GM18502 (cell line): ENCODE results near the gene STX3.
"Not testable (repeated sequence)": the region's sequence is repeated elsewhere in the genome, so short reads cannot be mapped to it uniquely, and the experiment has no call there.

Source experiments
- ATAC-seq: cut with Tn5 transposase; IDR thresholded peaks from one replicate; pipeline ENCODE4 v1.9.1; 2021; ENCODE audit warnings: mild to moderate bottlenecking; ENCODE audit not compliant: unreplicated experiment, poor library complexity

The STX3 gene

DNA sequence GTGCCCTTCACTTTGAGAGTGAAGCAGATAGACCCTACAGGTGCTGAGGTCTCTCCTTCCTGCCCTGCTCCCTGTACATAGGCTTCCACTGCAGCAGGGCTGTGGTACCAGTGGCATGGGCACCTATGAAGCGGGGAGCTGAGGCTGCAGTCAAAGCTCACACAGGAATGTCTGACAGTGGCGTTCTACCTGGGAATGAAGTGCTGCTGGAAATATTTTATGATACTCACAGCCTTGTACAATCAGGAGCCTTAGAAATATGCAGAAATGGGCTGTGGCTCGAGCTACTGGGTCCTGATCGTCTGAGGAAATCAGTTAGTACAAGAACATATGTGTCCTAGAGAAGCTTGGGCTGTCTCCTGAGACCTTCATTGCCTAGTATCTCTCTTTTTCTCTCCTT lies 30.6 kb downstream of the STX3 start:
- ATAC-seq = no peak

DNA sequence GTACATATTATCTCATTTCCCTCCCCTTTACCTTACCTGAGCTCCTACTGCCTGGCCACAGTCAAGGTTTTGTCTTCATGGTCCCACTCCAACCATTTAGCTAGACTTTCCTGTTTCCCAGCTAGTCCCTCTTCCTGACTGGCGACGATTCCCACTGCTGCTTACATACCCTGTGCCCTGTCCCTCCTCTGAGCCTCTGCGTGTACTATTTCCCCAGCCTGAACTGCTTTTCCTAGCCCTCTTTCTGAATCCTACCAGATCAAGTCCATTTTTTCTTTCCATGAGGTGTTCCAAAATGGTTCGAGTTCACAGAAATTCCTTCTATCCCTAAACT lies 32.0 kb downstream of the STX3 start:
- no peak for ATAC-seq

DNA sequence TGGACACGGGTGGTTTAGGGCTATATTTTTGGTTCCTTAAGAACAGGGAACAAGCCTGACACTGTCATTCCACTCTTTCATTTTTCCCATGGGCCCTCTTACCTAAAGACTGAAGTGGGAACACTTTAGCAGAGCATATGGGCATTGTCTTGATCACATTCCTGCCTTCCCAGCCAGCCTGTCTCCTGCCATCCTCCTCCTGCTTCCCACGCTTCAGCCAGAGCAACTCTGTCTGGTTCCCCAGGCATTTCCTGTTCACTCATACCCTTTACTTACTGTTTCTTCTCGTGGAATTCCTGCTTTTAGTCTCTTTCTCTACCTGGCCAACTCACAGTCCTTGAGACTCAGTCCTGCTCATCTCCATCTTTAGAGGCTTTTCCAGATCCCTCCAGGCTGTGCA lies 32.6 kb downstream of the STX3 start:
- no peak for ATAC-seq

DNA sequence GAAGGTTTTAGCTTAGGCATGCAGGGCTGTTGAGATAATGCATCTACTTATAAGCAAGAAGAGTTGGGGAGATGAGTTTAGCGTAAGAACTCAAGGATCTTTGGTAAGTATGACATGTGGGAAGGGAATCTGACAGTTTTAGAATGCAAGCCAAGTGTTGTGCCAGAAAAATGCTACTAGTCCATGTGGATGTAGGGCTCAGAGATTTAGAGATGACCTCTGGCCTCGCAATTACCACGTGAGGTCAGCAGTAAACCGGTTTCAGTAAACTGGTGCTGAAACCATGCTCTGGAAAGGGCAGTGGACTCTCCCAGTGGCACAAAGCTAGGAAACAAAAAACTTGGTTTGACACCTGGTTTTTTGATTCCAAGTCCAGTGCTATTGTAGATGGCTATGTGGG lies 36.5 kb downstream of the STX3 start:
- no peak for ATAC-seq

DNA sequence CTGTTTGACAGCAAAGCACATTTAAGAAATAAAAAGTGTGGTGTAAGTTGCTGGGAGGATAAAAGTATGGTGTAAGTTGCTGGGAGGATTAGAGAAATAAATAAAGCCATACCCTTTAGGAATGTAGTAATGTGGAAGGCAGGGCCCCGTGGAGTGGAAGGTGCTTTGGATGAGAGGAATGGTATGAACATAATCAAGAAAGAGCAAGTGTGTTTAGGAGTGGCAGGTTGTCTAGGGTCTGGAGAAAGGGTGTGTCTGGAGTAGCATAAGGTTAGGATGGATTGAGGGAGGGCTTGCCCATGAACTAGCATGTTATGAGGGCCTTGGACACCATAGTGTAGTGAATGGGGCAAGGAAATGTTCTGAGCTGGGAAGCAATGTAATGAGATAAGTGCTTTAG lies 37.3 kb downstream of the STX3 start:
- ATAC-seq = no peak

DNA sequence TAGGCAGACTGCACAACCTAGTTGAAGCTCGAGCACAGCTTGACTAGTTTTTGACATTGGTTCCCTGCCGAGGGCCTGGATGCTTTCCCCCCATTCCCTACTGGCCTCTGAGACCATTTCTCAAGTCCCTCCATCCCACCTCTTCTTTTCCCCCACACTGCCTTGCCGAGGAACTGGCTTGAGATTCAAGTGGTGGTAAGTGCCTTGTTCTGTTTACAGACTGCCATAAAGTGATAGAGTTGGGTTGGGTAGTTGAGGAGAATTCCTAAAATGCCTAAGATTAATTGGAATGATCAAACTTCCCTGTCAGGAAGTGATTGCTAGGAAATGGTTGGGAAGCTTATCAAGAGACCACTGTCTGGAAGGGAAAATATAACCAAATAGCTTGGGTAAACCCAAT lies 39.2 kb downstream of the STX3 start:
- ATAC-seq = no peak

DNA sequence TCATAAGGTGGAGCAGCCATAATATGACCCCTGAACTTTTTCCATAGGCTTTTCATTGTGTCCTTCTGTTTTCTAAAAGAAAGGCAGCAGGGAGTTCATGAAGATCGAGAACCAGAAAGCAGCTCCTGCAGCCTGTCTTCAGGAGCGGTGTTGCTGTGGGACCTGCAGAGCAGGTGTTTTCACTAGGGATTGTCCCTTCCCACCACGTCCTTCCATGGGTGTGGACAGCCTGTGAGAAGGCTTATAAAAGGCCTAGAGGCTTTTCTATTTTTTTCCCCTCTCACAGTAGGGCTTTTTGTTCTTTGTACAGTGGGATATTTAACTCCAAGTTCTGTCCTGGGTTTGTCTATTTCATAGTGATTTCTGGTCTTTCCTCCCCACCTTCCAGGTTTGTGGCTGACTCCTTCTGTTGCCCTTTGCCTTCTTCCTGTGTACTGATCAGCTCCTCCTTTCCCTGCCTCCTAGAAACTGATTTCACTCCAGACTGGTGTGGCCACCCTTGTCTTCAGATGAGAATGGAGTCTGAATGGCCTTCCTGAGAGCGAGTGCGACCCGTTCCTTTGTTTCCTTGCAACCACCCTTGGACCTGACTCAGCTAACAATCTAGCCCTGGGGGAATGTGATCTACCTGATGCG lies 45.3 kb downstream of the STX3 start:
- no peak for ATAC-seq

DNA sequence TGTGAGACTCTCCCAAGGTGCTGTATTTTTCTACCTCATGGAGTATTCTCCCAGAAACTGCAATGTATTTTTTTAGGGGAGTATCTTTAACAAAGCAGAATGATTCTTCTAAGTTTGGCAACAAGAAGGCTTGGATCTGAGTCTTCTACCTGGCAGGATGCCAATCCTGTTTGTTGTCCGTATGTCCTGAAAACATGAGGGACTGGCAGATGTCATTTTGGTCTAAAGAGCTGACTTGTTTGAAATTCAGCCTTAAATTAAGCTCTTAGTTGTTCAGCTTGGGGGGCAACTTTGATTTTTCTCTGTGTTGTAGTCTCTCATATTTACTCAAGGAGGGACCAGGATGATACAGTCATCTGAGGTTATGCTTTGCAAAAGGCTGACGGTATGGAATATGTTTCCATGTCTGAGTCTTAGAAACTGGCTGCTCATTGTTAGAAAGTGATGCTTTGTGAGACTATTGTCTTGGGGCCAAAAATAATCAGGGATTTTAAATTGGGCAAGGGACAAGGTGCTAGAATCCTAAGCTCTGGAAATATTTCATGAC lies 46.1 kb downstream of the STX3 start:
- no peak for ATAC-seq

DNA sequence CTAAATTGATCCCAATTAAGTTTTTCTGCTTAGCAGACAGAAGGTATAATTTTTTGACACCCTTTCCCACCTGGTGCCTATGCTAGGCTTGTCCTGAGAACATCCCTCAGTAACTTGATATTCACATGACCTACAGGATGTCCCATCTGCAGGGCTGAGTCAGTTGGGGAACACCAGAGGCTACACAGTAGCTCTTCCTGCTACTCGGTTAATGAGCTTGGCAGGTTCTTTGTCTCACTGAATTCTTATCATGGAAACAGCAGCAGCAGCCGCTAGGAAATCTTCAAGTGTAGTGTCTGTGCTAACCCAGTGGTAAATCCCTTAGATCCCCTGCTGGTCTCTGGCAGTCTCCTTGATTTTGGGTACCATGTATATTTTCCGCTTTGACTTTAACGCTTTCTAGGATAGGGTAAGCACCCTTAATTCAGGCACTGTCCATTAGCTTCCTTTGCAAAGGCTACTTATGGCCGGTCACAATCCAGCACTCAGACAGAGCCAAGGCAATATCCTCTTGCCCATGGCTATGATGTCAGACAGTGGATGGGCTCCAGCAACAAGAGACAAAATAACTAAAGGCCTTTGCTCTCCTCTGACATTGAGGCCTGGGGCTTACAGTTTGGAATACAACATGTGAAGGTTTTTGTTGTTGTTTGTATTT lies 46.9 kb downstream of the STX3 start:
- ATAC-seq = no peak

DNA sequence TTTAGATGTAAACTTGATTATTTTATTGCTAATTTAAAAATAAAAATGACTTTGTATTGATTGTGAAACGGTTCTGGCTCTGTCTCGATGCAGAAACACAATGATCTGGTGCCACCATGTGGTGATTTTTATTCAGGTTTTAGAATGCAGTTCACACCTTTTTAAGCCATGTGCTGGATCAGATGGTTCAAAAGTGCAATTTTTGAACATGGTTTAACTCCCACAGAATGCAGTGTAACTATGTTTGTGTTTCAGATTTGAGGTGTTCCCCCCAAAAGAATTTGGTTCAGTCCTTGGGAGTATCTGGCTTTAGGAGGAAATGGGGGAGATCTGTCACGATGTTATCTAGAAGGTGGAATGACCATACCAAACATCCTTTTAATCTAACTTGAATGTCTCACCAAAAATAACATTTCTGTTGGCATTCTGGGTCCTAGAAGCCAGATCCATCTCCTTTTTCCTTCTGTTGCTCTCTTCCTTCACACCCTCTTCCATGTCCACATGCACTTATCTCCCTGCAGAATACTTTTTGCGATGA lies 47.5 kb downstream of the STX3 start:
- ATAC-seq = no peak

DNA sequence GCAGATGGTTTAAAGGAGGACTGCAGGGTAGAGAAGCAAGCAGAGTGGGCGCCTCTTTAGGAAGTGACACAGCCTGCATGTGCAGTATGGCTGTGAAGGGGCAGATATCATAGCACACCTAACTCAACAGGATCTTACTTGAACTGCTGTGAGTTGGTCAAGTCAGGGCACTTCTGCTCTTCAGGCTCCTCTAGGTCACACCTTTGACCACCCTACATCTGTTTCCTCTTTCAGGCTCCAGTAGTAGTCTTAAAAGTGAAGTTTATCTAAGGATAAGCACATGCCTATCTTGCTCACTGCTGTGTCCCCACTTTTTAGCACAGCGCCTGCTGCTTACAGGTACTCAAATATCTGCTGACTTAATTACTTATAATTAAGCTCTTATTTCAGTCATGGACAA lies 48.9 kb downstream of the STX3 start:
- ATAC-seq = no peak

DNA sequence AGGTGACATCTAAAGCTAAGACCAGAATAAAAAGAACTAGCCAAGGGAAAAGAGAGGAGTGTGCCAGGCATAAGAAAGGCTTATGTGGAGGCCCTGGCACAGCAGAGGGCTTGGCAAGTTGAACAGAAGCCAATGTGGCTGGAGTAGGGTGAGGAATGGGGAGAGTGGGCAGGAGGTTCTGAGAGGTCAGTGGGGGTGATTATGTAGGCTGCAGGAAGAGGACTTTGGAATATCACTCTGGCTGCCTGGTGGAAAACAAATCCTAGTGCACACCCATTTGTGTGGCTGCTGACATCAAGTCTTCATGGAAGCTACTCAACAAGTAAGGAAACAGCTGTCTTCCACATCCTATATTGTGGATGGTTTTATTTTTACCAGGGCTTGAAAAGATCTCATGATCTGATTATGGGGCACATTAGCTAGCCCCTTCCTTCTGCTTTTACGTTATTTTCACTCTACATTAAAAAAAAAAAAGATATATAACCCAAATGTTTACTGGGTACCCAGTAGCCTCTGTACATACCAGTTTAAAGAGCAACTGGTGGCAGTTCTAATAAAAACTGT lies 52.0 kb downstream of the STX3 start:
- no peak for ATAC-seq

DNA sequence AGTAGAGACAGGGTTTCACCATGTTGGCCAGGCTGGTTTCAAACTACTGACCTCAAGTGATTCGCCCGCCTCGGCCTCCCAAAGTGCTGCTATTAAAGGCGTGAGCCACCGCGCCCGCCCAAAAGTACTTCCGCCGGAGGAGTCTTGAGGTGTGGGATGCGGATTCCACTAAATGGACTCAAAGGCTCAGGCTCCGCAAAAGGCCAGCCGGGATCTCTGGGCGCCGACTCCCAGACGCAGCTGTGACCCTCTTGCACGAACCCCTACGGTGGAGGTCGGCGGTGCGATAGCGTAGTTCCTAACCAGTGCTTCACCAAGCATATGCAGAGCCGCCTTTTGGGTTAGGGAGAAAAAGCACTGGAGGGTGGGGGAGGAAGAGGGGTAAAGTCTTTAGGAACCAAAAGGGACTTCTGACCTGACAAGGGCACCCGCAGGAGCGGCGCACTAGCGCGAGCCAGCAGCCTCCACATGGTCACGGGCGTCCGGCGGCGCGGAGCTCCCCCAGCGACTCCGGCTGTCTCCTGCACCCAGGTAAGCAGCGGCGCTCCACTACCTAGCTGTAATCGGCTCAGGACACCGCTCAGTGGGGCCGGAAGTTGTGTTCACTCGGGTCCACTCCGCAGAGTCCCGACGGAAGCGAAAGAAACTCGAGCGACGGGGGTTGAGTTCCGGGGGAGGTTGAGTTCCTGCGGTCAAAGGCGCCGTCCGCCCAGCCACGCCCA lies 55.2 kb downstream of the STX3 start, which contains the start of gene MRPL16:
Gene MRPL16, minus strand, starts transcription at position 590 of the 722 bp plus-strand sequence. Its CDS starts 120 bp downstream, at position 470.
- peak; percentile 99 for ATAC-seq

DNA sequence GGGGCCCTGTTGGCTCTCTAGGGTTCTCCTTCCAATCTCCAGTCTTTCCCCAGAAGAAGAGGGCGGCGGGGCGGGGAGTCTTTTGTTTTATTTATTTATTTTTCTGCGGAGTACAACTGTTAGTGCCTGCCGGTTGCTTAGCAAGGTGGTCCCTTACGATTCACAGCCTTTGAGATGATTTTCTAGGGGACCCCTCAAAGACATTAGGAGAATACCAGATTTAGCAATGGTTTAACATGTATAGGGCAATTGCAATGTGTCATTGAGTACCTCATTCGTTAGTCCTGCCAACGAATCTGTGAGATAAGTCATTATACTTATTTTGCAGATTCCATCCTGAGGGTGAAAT lies 55.7 kb downstream of the STX3 start:
- peak; percentile 2 for ATAC-seq

DNA sequence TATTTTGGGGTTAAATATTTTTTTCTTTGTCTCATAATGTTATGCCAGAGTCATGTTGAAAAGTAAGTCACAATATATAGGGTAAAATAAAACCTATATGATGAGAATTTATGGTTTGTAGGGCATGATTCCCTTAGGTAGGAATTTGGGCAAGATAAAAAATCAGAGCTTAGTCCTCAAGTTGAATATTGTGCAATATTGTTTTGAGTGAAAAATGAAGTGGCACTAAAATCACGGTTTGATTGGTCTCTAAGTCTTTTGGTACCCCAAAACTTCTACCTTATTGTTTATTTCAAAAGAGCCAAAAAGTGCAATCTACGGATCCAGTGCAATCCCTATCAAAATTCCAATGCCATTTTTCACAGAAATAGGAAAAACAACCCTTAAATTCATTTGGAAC lies 57.0 kb downstream of the STX3 start:
- ATAC-seq = no peak

DNA sequence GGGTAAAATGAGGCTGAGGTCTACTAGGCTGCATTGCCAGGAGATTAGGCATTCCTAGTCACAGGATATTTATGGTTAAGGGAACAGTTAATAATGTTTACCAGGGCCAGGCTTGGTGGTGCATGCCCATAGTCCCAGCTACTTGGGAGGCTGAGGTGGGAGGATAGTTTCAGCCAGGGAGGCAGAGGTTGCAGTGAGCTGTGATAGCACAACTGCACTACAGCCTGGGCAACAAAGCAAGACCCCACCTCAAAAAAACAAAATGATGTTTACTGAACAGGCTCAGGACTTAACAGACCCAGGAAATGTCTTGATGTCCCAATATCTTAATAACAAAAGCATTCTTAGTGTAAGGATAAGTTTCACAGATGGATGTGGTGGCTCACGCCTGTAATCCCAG lies 58.2 kb downstream of the STX3 start:
- no peak for ATAC-seq

DNA sequence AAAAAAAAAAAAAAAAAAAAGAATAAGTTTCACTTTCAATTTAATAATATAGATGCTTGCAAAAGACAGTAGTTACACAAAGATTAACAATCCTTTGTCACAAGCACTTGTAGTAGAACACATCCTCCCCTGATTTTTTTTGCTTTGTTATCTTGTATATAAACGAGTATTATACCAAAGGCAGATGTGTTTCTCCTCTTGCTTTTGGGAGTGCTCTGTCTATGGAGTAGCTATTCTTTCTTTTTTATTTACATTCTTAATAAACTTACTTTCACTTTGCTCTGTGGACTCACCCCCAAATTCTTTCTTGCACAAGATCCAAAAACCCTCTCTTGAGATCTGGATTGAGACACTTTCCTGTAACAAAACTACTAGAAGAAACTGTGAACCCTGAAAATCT lies 58.8 kb downstream of the STX3 start:
- ATAC-seq = no peak

DNA sequence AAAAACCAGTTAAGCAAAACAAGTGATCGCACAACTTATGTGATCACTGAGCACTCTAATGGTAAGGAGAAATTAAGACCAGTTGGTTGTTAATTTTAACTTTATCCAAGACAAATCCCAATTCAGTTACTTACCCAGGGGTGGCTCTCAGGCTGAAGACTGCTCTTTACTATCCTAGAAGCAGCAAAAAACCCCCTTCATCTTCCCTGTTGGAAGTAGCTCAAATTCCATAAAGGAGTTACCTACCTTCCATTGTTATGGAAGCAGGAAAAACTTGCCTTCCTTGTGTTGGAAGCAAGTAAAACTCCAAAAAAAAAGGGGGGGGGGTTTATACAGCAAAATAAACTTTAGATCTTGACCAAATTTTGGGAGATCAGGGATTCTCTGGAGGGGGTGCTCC lies 60.6 kb downstream of the STX3 start:
- no peak for ATAC-seq

DNA sequence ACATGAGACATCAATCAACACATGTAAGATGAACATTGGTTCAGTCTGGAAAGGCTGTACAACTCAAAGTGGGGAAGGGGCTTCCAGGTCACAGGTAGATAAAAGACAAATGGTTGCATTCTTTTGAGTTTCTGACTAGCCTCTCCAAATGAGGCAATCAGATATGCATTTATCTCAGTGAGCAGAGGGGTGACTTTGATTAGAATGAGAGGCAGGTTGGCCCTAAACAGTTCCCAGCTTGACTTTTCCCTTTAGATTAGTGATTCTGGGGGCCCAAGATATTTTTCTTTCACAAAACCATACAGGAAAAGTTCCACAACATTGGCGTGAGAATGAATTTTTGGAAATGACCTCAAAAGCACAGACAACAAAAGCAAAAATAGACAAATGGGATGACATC lies 61.3 kb downstream of the STX3 start:
- not testable (repeated sequence) for ATAC-seq

DNA sequence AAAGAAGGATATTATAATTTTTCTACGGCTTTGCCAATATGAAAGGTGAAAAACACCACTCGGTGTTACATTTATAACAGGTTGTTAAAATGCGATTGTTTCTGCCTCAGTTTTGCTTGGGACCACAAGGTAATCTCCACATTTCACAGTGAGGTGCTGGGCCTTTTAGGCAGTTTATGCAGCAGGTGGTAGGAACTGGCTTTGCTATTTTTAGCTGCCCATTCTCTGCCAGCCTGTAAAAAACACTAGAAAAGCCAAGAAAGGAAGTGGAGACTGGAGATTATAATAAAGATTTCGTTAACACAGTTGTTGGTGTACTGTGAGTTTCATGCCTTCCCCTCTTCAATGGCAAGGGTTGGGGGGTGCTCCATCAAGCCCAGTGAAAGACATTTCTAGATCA lies 63.4 kb downstream of the STX3 start:
- no peak for ATAC-seq

DNA sequence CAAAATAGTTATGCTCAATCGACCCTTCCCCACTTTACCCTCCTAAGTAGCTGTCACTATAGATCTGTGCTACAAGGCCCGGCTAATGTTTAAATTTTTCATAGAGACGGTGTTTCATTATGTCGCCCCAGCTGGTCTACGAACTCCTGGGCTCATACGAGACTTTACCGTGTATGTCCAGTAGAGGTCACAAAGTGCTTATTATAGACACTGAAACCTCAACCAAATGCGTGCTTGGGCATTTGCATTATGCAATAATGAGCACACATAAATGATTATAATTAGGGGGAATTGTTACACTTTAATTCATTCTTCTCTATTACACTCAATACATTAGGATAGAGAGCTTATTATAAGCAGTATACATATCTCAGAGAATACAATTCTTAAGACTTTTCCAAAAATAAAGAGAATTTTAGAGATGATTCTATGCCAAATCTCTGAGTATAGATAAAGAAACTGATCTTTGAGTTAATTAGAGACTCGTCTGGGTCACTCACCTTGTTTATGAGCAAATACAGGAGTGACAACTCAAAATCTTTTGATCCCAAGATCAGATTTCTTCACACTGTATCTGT lies 67.9 kb downstream of the STX3 start:
- ATAC-seq = peak; percentile 72
